Small intestine (tissue), 7 donors: ENCODE measurements around the gene ULK1. TPM values are rescaled to one million over a fixed set of nuclear protein-coding genes. Genes with fewer than 3 reads are reported as not detected.
A peak's percentile ranks its signal among the peaks of the same experiment; 100 is the strongest.
"Not testable (repeated sequence)": the region's sequence is repeated elsewhere in the genome, so short reads cannot be mapped to it uniquely, and the experiment has no call there.

Experiments
- DNase-seq, 2 donors: peaks; one replicate each; pipeline versions ENCODE4 v3.0.0 to v3.0.0-alpha.2; 2013
- FAIRE-seq: peaks from 2 replicates; lab custom pipeline; 2012; peaks lifted over from hg19 to GRCh38; lab: Jason Lieb, UNC
- H3K27ac ChIP-seq, 3 donors: one replicate each; pipeline ENCODE4 v1.5.1; 2013; ENCODE audit warnings: low read length in 2 of 3, mild to moderate bottlenecking in 2 of 3, control low read depth in 1 of 3, inconsistent platforms in 1 of 3, low read depth in 1 of 3, moderate library complexity in 1 of 3
- H3K27me3 ChIP-seq, 3 donors: one replicate each; pipeline ENCODE4 v1.6.1; 2013; ENCODE audit warnings: low read length in 3 of 3, inconsistent platforms in 1 of 3; ENCODE audit not compliant: control insufficient read depth in 3 of 3, insufficient read depth in 3 of 3
- H3K36me3 ChIP-seq, 3 donors: one replicate each; pipeline ENCODE4 v1.6.1; 2013; ENCODE audit warnings: low read length in 3 of 3, inconsistent platforms in 1 of 3, low read depth in 1 of 3, mild to moderate bottlenecking in 1 of 3, moderate library complexity in 1 of 3; ENCODE audit not compliant: control insufficient read depth in 3 of 3, insufficient read depth in 2 of 3
- H3K4me1 ChIP-seq, 3 donors: one replicate each; pipeline ENCODE4 v1.6.1; 2013; ENCODE audit warnings: low read length in 2 of 3, inconsistent platforms in 1 of 3, low read depth in 1 of 3, mild to moderate bottlenecking in 1 of 3, moderate library complexity in 1 of 3; ENCODE audit not compliant: control insufficient read depth in 3 of 3, insufficient read depth in 2 of 3
- H3K4me3 ChIP-seq, 3 donors: one replicate each; pipeline ENCODE4 v1.5.1; 2013; ENCODE audit warnings: low read length in 3 of 3, control low read depth in 1 of 3, inconsistent platforms in 1 of 3, low read depth in 1 of 3, mild to moderate bottlenecking in 1 of 3, moderate library complexity in 1 of 3
- H3K9me3 ChIP-seq, 2 donors: one replicate each; pipeline ENCODE4 v1.6.1; 2013; ENCODE audit warnings: low read depth in 1 of 2, low read length in 1 of 2; ENCODE audit not compliant: control insufficient read depth in 2 of 2, insufficient read depth in 1 of 2
- WGBS, 3 donors: extraction: QIAGEN DNeasy Blood & Tissue Kit; methylation state at CpG; one replicate each; pipeline ENCODE4 v1.1.7; 2013; 5-methylcytosine and 5-hydroxymethylcytosine counted together
- polyA plus RNA-seq, 4 donors: library from polyadenylated mRNA; stranded (reverse) in 3 of 4; unstranded in 1 of 4; fragments of 200-250 nt in 3 of 4; fragments of 120-200 nt in 1 of 4; gene quantifications; one replicate each; pipeline versions ENCODE4 v1.2.1 to v1.2.3, GENCODE V29; 2013
- donor health status: healthy with polysubstance abuse.
- donor health status: control.
- donor health status: control.
- donor health status: Bipolar disorder and iron deficiency.
- donor health status: healthy.

Gene ULK1
- polyA plus RNA-seq, 4 donors = 11.3 to 30.0 (median 12.5) TPM

DNA sequence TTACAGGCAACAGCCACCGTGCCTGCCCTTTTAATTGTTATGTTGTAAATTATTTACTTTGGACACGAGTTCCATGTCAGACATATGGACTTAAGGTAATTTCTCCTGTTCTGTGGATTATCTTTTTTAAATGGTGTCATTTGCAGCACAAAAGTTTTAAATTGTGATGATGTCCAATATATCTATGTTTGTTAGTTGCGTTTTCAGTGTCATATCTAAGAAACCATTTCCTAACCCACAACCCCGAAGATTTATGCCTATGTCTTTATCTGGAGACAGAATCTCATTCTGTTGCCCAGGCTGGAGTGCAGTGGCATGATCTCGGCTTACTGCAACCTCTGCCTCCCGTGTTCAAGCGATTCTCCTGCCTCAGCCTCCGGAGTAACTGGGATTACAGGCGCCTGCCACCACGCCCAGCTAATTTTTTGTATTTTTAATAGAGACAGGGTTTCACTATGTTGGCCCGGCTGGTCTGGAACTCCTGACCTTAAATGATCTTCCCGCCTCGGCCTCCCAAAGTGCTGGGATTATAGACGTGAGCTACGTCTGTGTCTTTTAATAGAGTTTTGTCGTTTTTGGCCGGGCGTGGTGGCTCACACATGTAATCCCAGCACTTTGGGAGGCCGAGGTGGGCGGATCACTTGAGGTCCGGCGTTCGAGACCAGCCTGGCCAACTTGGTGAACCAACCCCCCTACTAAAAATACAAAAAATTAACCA lies 54.5 kb downstream of the ULK1 start:
- Histone ChIP-seq H3K27ac (peak overlapping the region in 2 of 3 donors; percentile 55 to 76), H3K36me3 (peaks cover 0 to 12% (median 0%) of the 10 kb centered on the region in 3 donors), H3K4me3 (peak overlapping the region; percentile 49 to 99 (median 94))
- 16 to 37% (median 21%) methylated on average over 23 of the region's 23 CpGs for WGBS, 3 donors
- not testable (repeated sequence) for H3K9me3 ChIP-seq, H3K27me3 ChIP-seq, FAIRE-seq, H3K4me1 ChIP-seq
- DNase-seq = peak in 1 of 2 donors; percentile 36

DNA sequence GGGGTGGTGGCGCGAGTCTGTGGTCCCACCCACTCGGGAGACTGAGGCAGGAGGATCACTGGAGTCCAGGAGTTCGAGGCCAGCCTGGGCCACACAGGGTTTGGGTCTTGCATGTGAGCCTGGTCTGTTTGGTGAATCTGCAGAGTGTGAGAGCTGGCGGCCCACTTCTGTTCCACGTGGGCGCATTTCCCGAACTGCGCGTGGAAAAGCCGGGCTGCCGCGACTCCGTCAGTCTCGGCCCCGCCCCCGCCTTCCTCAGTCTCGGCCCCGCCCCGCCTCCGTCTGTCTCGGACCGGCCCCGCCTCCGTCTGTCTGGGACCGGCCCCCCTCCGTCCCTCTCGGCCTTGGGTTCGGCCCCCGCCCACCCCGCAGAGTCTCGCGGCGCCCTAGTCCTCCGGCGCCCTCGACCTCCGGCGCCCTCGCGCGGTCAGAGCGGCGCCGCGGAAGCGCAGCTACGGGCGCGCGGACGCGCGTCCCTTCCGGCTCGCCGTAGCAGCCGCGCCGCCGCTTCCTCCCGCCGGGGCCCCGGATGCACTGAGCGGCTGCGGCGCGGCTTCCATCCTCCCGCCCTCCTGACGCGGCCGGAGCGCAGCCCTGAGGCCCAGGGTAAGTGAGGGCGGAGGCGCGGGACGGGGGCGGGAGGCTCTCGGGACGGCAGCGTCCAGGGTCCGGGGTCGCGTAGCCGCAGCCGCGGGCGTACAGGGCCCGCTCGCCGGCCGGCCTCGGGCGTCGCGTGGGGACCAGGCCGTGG lies 55.2 kb downstream of the ULK1 start, which contains the start of gene EP400:
EP400 (plus strand) TSS at position 512 of the 751 bp plus-strand sequence. CDS start 10,678 bp downstream, outside the sequence.
- 1 to 2% (median 2%) methylated on average over 48 to 97 of the region's 97 CpGs for WGBS, 3 donors

GRCh38 chr12:131950182-131950913 lies 55.9 kb downstream of the ULK1 start:
- DNase-seq = no peak
- Histone ChIP-seq H3K4me3 (peak overlapping the region; percentile 78 to 99 (median 94)), H3K27me3 (no peaks in the 10 kb centered on the region), H3K27ac (peak overlapping the region in 2 of 3 donors; percentile 65 to 85), H3K9me3 (no peaks in the 10 kb centered on the region), H3K36me3 (no peaks in the 10 kb centered on the region), H3K4me1 (peaks cover 0 to 4% (median 0%) of the 10 kb centered on the region in 3 donors)
- FAIRE-seq = no peak
- 0 to 2% (median 1%) methylated on average over 37 to 79 of the region's 79 CpGs for WGBS, 3 donors

More for the DNA sequence above, 55.2 kb downstream of the ULK1 start, which contains the start of gene EP400:
- Histone ChIP-seq H3K27ac (peak within 1 kb of the TSS; percentile 55 to 85 (median 65)), H3K9me3 (peaks cover 0 to under 1% of the 10 kb centered on the region in 2 donors), H3K4me1 (peaks cover 0 to 4% (median 0%) of the 10 kb centered on the region in 3 donors), H3K4me3 (peak within 1 kb of the TSS; percentile 78 to 99 (median 94)), H3K36me3 (peaks cover 0 to 6% (median 0%) of the 10 kb centered on the region in 3 donors), H3K27me3 (no peaks in the 10 kb centered on the region)
- DNase-seq = peak; percentile 94 to 97
- no peak for FAIRE-seq

DNA sequence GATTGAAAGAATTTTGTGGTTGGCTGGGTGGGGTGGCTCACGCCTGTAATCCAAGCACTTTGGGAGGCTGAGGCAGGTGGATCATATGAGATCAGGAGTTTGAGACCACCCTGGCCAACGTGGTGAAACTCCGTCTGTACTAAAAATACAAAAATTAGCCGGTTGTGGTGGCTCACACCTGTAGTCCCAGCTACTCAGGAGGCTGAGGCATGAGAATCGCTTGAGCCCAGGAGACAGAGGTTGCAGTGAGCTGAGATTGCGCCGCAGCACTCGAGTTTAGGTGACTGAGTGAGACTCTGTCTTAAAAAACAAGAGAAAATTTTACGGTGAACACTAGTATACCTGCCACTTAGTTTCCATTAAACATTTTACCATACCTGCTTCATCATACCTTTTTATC lies 59.4 kb downstream of the ULK1 start:
- DNase-seq, H3K36me3 ChIP-seq, H3K27me3 ChIP-seq, H3K4me3 ChIP-seq, H3K27ac ChIP-seq, FAIRE-seq, H3K4me1 ChIP-seq, H3K9me3 ChIP-seq: not testable (repeated sequence)
- WGBS, 3 donors = 93 to 96% (median 95%) methylated on average over 9 of the region's 9 CpGs

- not testable (repeated sequence) for FAIRE-seq, H3K36me3 ChIP-seq, DNase-seq, H3K4me3 ChIP-seq, H3K9me3 ChIP-seq, H3K4me1 ChIP-seq, H3K27ac ChIP-seq, H3K27me3 ChIP-seq
- WGBS, 3 donors = 90 to 92% (median 92%) methylated on average over 12 to 13 of the region's 13 CpGs
Measured at GRCh38 chr12:131954460-131954859, 60.0 kb downstream of the ULK1 start.

DNA sequence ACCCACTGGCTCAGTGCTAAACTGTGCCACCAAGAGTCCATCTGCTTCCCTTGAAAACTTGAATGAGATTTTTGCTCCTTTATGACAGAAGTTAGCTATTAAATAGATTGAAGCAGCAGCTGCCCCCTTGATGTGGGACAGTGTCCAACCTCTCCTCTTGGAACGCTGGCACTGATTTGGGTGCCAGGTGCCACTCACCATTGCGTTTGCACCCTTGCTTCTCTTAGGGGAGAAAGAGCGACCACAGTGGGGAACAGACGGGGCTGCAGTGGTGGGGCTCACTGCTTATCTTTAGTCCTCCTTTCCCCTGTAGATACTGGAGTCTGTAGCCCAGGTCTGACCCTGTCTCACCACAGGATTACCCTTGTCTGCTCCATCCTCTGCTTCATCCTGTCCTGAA lies 64.7 kb downstream of the ULK1 start:
- Histone ChIP-seq H3K9me3 (no peaks in the 10 kb centered on the region), H3K4me1 (peaks cover 0 to 2% (median 0%) of the 10 kb centered on the region in 3 donors), H3K4me3 (no peak overlapping the region), H3K27ac (no peak overlapping the region), H3K27me3 (no peaks in the 10 kb centered on the region), H3K36me3 (peaks cover 6 to 18% (median 8%) of the 10 kb centered on the region in 3 donors)
- FAIRE-seq (no peak), DNase-seq (no peak)
- 61 to 85% (median 78%) methylated on average over 4 of the region's 4 CpGs for WGBS, 3 donors

DNA sequence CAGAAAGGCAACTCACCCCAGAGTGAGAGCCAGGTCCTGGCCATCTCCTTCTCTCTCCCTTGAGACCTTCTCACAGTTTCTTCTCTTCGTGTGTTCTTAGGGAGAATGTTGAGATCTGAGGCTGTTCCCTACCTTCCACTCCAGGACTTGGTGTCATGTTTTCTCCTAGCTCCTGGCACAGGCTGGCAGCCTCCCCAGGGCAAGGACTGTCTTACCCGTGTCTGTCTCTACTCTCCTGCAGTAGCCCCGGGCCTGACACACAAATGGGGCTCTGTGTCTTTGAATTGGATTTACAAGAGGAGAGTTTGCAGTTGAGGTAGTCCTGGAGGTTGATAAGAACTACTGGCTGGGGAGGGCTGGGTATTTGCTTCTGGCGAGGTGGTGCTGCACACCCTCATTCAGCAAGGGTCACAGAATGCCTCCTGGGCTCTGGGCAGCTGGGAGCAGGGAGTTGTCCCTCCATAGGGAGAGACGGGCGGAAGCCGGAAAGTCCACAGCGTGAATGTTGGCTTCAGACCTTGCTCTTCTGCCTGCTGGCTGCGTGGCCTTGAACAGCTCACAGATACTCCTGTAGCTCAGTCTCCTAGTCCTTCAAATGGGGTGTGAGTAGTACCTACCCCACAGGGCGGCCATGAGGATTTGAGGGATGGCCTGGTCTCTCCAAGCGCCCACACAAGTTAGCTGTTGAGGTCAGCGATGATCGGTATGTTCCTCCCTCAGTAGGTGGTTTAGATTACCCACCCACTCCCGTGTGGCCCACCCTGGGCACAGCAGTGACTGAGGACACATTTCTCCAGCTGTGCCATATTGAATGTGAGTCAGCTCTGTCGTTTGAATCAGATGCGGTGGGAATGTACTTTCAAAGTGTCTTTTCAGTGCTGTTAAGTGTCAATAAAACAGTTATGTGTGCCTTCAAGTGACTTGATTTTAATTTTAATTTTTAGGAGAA lies 65.5 kb downstream of the ULK1 start:
- FAIRE-seq = no peak
- DNase-seq = no peak
- H3K36me3 ChIP-seq = peaks cover 6 to 18% (median 8%) of the 10 kb centered on the region in 3 donors
- no peak overlapping the region for H3K4me3 ChIP-seq
- peaks cover 0 to 2% (median 0%) of the 10 kb centered on the region in 3 donors for H3K4me1 ChIP-seq
- WGBS, 3 donors = 78 to 83% (median 80%) methylated on average over 16 of the region's 16 CpGs
- no peak overlapping the region for H3K27ac ChIP-seq
- H3K9me3 ChIP-seq = no peaks in the 10 kb centered on the region
- no peaks in the 10 kb centered on the region for H3K27me3 ChIP-seq
